Neural progenitor cell (in vitro differentiated cells): ENCODE data around the gene BTNL8. TPM values are rescaled to one million over a fixed set of nuclear protein-coding genes. Genes with fewer than 3 reads are reported as not detected.

ENCODE experiments used
- DNase-seq: peaks from one replicate; pipeline ENCODE4 v3.0.0-alpha.2; 2016; ENCODE audit warnings: low spot score
- H2AFZ ChIP-seq: fragments of 200-600 bp; sonication (generic); replicated peaks from 2 replicates; pipeline ENCODE4 v1.6.1; 2016; ENCODE audit warnings: antibody characterized with exemption
- H3F3A ChIP-seq: fragments of 200-600 bp; sonication (generic); 2 replicates; pipeline ENCODE4 v1.6.1; 2016; ENCODE audit warnings: antibody characterized with exemption, low read depth
- H3K27ac ChIP-seq: fragments of 200-600 bp; sonication (generic); 2 replicates; pipeline ENCODE4 v1.5.1; 2016; ENCODE audit warnings: mild to moderate bottlenecking
- H3K27me3 ChIP-seq: fragments of 200-600 bp; sonication (generic); 2 replicates; pipeline ENCODE4 v1.6.1; 2016; ENCODE audit warnings: mild to moderate bottlenecking, moderate library complexity
- H3K36me3 ChIP-seq: fragments of 200-600 bp; sonication (generic); 2 replicates; pipeline ENCODE4 v1.5.1; 2016
- H3K4me1 ChIP-seq: fragments of 200-600 bp; sonication (generic); 2 replicates; pipeline ENCODE4 v1.6.1; 2016; ENCODE audit warnings: mixed run types
- H3K4me2 ChIP-seq: fragments of 200-600 bp; sonication (generic); 2 replicates; pipeline ENCODE4 v1.6.1; 2016
- H3K4me3 ChIP-seq: fragments of 200-600 bp; sonication (generic); 2 replicates; pipeline ENCODE4 v1.5.1; 2016
- H3K79me2 ChIP-seq: fragments of 200-600 bp; sonication (generic); 2 replicates; pipeline ENCODE4 v1.6.1; 2016; ENCODE audit warnings: low read depth
- H3K9ac ChIP-seq: fragments of 200-600 bp; sonication (generic); 2 replicates; pipeline ENCODE4 v1.6.1; 2016
- H3K9me3 ChIP-seq: fragments of 200-600 bp; sonication (generic); 2 replicates; pipeline ENCODE4 v1.5.1; 2016; ENCODE audit warnings: low read depth
- H4K20me1 ChIP-seq: fragments of 200-600 bp; sonication (generic); 2 replicates; pipeline ENCODE4 v1.6.1; 2016; ENCODE audit warnings: low read depth
- H3K27ac Mint-ChIP-seq: 3 replicates; pipeline ENCODE4 v1.8.0; 2021; ENCODE audit warnings: mixed read lengths
- H3K27me3 Mint-ChIP-seq: 2 replicates; pipeline ENCODE4 v1.8.0; 2022; ENCODE audit warnings: low read depth, mild to moderate bottlenecking, inconsistent platforms, moderate library complexity, mixed read lengths; ENCODE audit not compliant: insufficient read depth
- H3K36me3 Mint-ChIP-seq: 3 replicates; pipeline ENCODE4 v1.8.0; 2021; ENCODE audit warnings: mixed read lengths
- H3K4me1 Mint-ChIP-seq: 3 replicates; pipeline ENCODE4 v1.8.0; 2021; ENCODE audit warnings: mixed read lengths
- H3K4me3 Mint-ChIP-seq: 3 replicates; pipeline ENCODE4 v1.8.0; 2021; ENCODE audit warnings: mild to moderate bottlenecking, moderate library complexity, mixed read lengths
- H3K9me3 Mint-ChIP-seq: 3 replicates; pipeline ENCODE4 v1.8.0; 2020; ENCODE audit warnings: mixed read lengths
- EZH2 ChIP-seq: fragments of 200-600 bp; sonication (generic); IDR thresholded peaks from 2 replicates; pipeline ENCODE4 v1.6.1; 2017; ENCODE audit warnings: antibody characterized with exemption, mild to moderate bottlenecking, moderate library complexity
- EZH2phosphoT487 ChIP-seq: fragments of 200-600 bp; sonication (generic); IDR thresholded peaks from 2 replicates; pipeline ENCODE4 v1.6.1; 2017; ENCODE audit warnings: antibody characterized with exemption
- total RNA-seq: library from RNA; depleted of rRNA; stranded (reverse); fragments of >200 nt; gene quantifications from 2 replicates; pipeline ENCODE4 v1.2.3, GENCODE V29; 2015; ENCODE audit warnings: low replicate concordance
- TF ChIP-seq, protein P1 (sequence below): fragments of 200-600 bp; sonication (generic); IDR thresholded peaks from 2 replicates; pipeline ENCODE4 v1.5.1; 2017; ENCODE audit warnings: antibody characterized with exemption, mild to moderate bottlenecking

BTNL8 gene
- total RNA-seq, 1 donor from 2014 or later = 0.22 TPM

DNA sequence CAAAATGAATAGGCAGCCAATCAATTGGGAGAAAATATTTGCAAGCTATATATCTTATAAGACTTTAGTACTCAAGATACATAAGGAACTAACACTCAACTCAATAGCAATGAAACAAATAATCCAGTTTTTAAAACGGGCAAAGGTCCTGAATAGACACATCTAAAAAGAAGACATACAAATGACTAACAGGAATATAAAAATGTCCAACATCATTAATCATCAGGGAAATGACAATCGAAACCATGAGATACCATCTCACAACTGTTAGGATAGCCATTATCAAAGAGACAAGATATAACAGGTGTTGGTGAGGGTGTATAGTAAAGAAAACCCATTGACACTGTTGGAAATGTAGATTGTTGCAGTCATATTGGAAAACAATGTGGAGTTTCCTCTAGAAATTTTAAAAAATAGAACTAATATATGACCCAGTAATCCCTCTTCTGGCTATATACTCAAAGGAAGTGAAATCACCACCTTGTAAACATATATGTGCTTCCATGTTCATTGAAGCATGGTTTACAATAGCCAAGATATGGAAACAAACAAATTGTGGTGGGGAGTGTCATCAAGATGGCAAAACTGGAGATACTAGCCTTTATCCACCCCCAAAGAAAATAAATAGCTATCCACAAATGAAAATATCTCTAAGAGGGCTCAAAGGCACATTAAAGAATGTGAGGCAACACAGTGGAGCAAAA, 75.8 kb downstream of the BTNL8 start:
- H3K4me1 Mint-ChIP-seq = no peaks in the 10 kb centered on the region
- H3K4me3 Mint-ChIP-seq = no peak overlapping the region
- H3K4me1 ChIP-seq = no peaks in the 10 kb centered on the region
- no peak overlapping the region for H3K4me3 ChIP-seq
- TF ChIP-seq EZH2phosphoT487 (no peak), EZH2 (no peak)
- TF ChIP-seq, protein P1, sequence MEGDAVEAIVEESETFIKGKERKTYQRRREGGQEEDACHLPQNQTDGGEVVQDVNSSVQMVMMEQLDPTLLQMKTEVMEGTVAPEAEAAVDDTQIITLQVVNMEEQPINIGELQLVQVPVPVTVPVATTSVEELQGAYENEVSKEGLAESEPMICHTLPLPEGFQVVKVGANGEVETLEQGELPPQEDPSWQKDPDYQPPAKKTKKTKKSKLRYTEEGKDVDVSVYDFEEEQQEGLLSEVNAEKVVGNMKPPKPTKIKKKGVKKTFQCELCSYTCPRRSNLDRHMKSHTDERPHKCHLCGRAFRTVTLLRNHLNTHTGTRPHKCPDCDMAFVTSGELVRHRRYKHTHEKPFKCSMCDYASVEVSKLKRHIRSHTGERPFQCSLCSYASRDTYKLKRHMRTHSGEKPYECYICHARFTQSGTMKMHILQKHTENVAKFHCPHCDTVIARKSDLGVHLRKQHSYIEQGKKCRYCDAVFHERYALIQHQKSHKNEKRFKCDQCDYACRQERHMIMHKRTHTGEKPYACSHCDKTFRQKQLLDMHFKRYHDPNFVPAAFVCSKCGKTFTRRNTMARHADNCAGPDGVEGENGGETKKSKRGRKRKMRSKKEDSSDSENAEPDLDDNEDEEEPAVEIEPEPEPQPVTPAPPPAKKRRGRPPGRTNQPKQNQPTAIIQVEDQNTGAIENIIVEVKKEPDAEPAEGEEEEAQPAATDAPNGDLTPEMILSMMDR = no peak
- no peaks in the 10 kb centered on the region for H3K79me2 ChIP-seq
- no peaks in the 10 kb centered on the region for H3K27me3 ChIP-seq
- no peaks in the 10 kb centered on the region for H3K36me3 ChIP-seq
- H3F3A ChIP-seq = no peaks in the 10 kb centered on the region
- H3K9me3 ChIP-seq = no peaks in the 10 kb centered on the region
- H3K27me3 Mint-ChIP-seq = peaks cover 2% of the 10 kb centered on the region
- H3K27ac ChIP-seq = no peak overlapping the region
- H3K4me2 ChIP-seq = no peak overlapping the region
- H2AFZ ChIP-seq = no peak overlapping the region
- H3K9me3 Mint-ChIP-seq = no peaks in the 10 kb centered on the region
- no peak overlapping the region for H3K27ac Mint-ChIP-seq
- no peaks in the 10 kb centered on the region for H3K36me3 Mint-ChIP-seq
- no peak for DNase-seq
- no peaks in the 10 kb centered on the region for H4K20me1 ChIP-seq
- H3K9ac ChIP-seq = no peak overlapping the region

GRCh38 chr5:180975338-180975737, 76.4 kb downstream of the BTNL8 start:
- H3K4me1 Mint-ChIP-seq = no peaks in the 10 kb centered on the region
- H3K27me3 ChIP-seq = no peaks in the 10 kb centered on the region
- no peak for DNase-seq
- H4K20me1 ChIP-seq = no peaks in the 10 kb centered on the region
- no peaks in the 10 kb centered on the region for H3K9me3 Mint-ChIP-seq
- no peaks in the 10 kb centered on the region for H3K36me3 ChIP-seq
- H3K79me2 ChIP-seq = no peaks in the 10 kb centered on the region
- H3K27me3 Mint-ChIP-seq = peaks cover 2% of the 10 kb centered on the region
- H3K27ac Mint-ChIP-seq = no peak overlapping the region
- no peak overlapping the region for H2AFZ ChIP-seq
- H3K27ac ChIP-seq = no peak overlapping the region
- no peaks in the 10 kb centered on the region for H3F3A ChIP-seq
- H3K9ac ChIP-seq = no peak overlapping the region
- H3K36me3 Mint-ChIP-seq = no peaks in the 10 kb centered on the region
- no peak overlapping the region for H3K4me3 Mint-ChIP-seq
- H3K4me3 ChIP-seq = no peak overlapping the region
- no peaks in the 10 kb centered on the region for H3K4me1 ChIP-seq
- H3K4me2 ChIP-seq = no peak overlapping the region
- no peaks in the 10 kb centered on the region for H3K9me3 ChIP-seq
- TF ChIP-seq EZH2 (no peak), EZH2phosphoT487 (no peak)
- TF ChIP-seq, protein P1 = no peak

DNA sequence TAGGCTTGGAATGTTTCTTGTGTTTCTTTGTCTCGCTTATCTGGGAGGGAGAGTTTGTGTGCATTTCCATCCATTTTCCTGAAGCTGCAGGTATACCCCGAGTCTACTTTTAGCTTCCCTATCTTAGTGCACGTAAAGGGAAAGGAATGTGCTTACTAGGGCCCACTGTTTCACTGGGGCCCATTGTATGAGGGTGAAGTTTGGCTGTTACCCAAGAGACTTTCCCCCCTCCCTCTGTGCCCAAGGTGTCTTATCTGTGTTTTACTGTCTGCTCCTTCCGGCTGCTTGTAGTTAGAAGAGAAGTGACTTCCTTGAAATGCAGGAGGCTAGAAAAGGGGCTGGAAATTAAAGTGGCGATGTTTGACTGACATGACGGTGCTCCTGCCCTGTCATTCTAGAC, 77.6 kb downstream of the BTNL8 start:
- TF ChIP-seq EZH2phosphoT487 (no peak), EZH2 (no peak)
- TF ChIP-seq, protein P1 = no peak
- no peaks in the 10 kb centered on the region for H3F3A ChIP-seq
- no peaks in the 10 kb centered on the region for H3K36me3 ChIP-seq
- no peak overlapping the region for H3K4me3 Mint-ChIP-seq
- H3K79me2 ChIP-seq = no peaks in the 10 kb centered on the region
- H3K27me3 Mint-ChIP-seq = peaks cover 2% of the 10 kb centered on the region
- no peak for DNase-seq
- no peaks in the 10 kb centered on the region for H3K36me3 Mint-ChIP-seq
- H3K4me3 ChIP-seq = no peak overlapping the region
- no peaks in the 10 kb centered on the region for H3K9me3 Mint-ChIP-seq
- no peaks in the 10 kb centered on the region for H3K27me3 ChIP-seq
- no peak overlapping the region for H3K27ac ChIP-seq
- no peaks in the 10 kb centered on the region for H3K9me3 ChIP-seq
- no peak overlapping the region for H3K27ac Mint-ChIP-seq
- H3K4me1 ChIP-seq = no peaks in the 10 kb centered on the region
- H4K20me1 ChIP-seq = no peaks in the 10 kb centered on the region
- H3K4me2 ChIP-seq = no peak overlapping the region
- H3K4me1 Mint-ChIP-seq = no peaks in the 10 kb centered on the region
- no peak overlapping the region for H2AFZ ChIP-seq
- H3K9ac ChIP-seq = no peak overlapping the region
